DLD1 (cell line): ENCODE measurements around the gene KRT3.
"Not testable (repeated sequence)": the region's sequence is repeated elsewhere in the genome, so short reads cannot be mapped to it uniquely, and the experiment has no call there.

Source experiments
- in situ Hi-C: cut with HindIII; loops from 2 replicates; pipeline ENCODE4 v1.10.0; 2017; ENCODE audit warnings: low sequenced_read_pairs

KRT3 gene

GRCh38 chr12:52799505-52800211 lies 3.7 kb upstream of the KRT3 start:
- in situ Hi-C loops, result no loop called here

DNA sequence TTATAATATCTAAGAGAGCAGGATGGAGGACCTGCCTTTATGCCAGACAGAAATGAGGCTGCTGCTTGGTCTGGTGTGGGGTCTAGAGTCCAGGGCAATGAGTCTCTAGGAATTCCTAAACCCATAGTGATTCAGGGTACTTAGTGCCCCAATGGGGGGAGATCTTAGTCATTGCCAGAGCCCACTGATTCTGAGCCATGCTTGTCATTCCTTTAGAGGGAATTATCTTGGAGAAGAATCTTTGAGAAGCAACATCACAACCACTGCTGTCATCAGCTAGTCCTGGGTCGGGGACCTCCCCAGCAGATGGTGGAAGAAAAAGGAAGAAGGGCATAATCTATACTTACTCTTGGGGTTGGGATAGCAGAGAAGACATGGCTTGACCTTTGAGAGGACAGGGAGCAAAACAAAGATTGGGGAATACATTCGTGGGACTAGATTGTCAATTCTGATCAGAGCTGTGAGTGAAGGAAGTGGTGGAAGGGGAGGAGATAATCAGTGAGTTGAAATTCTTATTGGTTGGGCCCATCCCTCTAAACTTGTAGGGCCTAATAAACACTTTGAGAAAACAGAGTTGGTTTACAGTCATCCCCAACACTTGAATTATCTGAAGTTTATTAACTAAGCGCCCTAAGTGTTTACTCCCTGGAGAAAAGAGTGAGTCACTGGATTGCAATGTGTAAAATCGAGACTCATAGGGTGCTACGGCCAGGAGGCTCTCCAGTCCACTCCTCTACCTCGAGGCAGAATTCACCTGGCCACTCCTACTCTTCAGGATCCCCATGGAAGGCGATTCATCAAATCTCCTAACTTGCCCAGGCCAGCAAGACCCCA lies 3.0 kb upstream of the KRT3 start:
- in situ Hi-C loops, result no loop called here

- in situ Hi-C loops, result no loop called here
Measured at GRCh38 chr12:52798003-52798670, 2.2 kb upstream of the KRT3 start.

GRCh38 chr12:52797529-52797894 lies 1.6 kb upstream of the KRT3 start:
- in situ Hi-C loops, result no loop called here

- in situ Hi-C loops, result no loop called here
Measured at GRCh38 chr12:52796839-52797528, 1.1 kb upstream of the KRT3 start.

GRCh38 chr12:52796429-52796794 lies 495 bp upstream of the KRT3 start:
- in situ Hi-C loops, result no loop called here

DNA sequence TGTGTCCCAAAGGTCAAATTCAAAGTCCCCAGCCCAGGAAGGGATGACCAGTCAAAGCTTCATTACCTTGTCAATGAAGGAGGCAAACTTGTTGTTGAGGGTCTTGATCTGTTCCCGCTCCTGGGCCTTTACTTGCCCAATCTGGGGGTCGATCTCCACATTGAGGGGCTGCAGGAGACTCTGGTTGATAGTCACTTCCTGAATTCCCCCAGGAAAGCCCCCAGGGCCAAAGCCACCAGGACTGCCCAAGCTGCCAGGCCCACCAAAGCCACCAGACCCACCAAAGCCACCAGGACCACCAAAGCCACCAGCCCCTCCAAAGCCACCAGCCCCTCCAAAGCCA lies 614 bp downstream of the KRT3 start:
- in situ Hi-C loops, result not testable (repeated sequence)

GRCh38 chr12:52794479-52795331 lies 1.2 kb downstream of the KRT3 start:
- in situ Hi-C loops, result no loop called here

DNA sequence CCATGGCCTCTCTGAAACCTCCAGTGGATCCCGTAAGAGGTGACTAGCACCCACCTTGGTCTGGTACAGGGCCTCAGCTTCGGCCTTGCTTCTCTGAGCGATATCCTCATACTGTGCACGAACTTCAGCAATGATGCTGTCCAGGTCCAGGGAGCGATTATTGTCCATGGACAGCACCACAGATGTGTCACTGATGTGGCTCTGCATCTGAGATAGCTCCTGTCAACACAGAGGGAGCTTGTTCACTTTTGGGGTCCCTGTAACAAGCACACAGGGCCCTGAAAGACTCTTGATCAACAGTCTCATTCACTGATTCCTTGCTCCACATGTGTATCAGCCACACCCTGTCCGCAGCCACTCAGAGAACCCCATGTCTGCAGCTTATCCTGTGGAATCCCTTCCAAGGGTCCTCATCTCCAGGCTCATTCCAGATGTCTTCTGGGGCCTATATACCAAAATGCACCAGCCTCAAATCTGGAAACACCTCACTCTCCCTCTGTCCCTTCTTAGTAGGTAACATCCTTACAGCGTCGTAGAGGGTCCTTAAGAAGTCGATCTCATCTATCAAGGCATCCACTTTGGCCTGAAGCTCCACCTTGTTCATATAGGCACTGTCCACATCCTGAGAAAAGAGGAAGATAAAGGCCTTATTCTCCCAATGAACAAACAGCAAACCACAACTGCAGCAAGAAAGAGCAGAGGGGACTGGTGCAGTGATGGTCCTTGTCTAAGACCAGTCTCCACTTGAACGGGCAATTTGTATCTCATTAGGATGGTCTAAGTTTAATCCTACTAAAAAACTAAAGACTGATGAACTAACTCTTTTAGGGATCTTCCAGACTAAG lies 3.5 kb downstream of the KRT3 start:
- in situ Hi-C loops, result no loop called here

DNA sequence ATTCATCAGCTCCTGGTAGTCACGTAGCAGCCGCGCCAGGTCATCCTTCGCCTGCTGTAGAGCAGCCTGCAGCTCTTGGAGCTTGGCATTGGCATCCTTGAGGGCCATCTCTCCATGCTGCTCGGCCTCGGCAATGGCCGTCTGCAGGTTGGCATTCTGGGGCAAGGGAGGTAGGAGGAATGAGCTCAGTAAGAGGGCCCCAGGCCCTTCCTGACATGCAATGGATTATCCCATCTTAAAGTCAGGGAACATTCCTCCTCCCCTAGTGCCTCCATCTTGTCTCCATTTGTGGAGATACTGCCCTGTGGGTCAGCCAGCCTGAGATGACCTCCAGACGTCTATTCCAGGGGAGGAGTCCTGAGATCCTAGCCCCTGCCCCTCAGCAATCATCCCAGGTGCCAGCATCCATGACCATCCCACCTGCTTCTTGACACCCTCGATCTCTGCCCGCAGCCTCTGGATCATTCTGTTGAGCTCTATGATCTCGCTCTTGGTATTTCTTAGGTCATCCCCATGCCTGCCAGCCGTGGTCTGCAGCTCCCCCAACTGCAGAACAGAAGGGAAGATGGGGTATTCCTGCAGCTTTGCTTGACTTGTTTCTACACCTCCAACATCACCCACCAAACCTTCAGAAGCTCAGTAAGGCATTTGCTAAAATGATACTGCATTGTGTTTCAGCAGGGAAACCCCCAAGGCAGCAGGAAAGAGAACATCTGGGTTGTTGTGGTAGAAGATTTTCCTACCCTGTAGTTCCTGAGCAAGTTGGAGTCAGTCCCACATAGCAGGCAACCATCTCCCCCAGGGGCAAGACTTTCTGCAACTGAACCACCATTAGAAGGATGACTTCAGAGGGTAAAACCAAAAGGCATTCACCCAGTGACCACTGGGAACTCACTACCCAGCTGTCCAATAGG lies 4.4 kb downstream of the KRT3 start:
- in situ Hi-C loops, result no loop called here

GRCh38 chr12:52790427-52791270 lies 5.3 kb downstream of the KRT3 start:
- in situ Hi-C loops, result no loop called here

DNA sequence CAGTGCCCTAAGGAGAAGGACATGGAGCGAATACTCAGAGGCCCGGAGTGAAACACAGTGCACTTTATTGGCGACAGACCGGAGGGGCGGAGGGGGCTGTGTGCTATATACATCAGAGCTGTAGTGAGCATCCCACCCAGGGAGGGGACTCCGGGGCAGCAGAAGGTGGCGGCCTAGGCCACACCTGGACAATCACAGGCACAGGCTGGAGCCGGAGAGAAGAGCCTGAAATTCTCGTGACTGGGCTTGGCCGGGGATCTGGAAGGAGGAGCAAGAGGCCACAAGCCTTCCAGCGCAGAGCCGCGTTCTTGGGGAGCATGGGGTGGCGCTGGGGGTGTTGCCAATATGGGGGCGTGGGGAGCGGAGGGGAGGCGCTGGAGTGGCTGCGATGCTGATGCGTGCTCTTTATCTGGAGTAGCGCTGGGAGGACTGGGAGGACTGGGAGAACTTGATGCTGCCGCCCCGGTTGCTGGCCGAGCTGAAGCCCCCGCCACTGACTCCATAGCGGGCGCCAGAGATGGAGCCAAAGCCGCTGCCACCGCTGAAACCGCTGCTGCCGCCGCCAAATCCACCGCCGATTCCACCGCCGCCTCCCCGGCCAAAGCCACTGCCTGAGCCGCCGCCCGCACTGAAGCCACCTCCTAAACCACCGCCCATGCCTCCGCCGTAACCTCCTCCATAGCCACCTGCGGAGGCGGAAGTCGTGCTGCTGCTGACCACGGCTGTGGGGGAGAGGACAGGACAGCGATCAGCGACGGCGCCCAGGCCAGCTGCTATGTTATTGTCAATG lies 6.1 kb downstream of the KRT3 start:
- in situ Hi-C loops, result no loop called here

- in situ Hi-C loops, result no loop called here
Measured at GRCh38 chr12:52788876-52789636, 6.9 kb downstream of the KRT3 start.

DNA sequence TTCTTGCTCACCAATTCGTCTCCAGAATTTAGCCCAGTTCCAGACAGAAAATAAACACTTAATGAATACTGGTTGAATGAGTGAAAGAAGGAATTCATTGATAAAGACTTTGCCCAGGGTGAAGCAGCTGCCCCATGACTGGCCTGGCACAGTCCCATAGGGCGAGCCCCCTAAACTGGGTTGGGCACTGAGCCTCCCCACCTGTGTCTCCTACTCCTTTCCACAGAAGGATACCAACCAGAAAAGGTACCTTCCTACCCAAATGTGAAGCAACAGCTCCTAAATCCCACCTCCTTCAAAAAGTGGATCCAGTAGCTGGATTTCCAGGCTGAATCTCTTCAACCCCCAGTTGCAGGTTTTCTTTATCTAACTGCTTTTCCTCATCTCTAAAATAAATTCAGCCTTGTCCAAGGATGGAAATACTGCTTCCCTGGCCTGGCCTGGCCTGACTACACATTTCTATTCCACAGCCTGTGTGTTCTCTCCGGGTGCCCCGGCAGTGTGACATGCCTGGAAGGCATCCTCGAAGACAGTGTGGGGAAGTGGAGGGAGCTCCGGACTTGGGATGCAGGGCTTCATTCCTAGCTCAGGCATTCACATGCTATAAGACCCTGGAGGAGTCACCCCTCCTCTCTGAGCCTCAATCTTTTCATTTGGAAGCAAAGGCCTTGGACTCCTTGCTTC lies 7.6 kb downstream of the KRT3 start:
- in situ Hi-C loops, result no loop called here

DNA sequence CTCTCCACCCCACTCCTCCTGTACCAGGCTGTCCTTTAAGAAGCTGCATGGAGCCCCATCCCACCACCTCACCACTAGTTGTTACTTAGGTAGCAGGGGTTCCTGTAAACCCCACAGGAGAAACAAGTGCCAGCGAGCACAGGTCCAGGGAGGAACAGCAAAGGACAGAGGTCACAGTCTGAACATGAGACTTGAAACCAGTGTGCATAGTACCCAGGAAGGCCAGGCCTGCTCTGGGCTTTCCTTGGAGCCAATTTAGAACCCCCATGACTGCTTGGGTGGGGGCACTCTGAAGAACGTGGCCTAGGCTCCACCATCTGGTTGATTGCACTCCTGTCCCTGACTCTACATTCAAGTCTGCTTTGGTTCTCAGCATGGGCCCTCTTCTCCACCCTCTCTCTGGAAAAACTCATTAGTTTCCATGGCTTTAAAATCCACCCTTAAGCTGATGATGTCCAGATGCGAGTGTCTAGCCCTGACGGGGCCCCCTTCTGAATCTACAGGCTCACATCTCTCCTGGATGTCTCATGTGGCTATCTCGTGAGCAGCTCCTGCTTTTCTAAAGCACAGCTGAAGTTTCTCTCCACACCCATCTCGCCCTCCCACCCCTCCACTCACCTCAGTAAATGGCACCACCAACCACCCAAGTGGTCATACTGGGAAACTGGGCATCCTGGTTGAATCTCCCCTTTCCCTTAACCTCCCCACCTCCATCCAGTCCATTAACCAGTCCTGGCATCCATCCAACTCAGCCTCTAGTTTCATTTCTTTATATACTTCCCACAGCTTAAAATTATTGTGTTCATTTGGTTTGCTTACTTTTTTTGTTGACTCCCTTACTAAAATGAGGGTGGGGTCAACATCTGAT lies 8.4 kb downstream of the KRT3 start:
- in situ Hi-C loops, result no loop called here
